Uterus (tissue), 4 donors: ENCODE data around the gene HSPG2. TPM values are rescaled to one million over a fixed set of nuclear protein-coding genes. Genes with fewer than 3 reads are reported as not detected.
A peak's percentile ranks its signal among the peaks of the same experiment; 100 is the strongest.
"Not testable (repeated sequence)": the region's sequence is repeated elsewhere in the genome, so short reads cannot be mapped to it uniquely, and the experiment has no call there.

Experiments used
- DNase-seq, 2 donors: peaks; one replicate each; pipeline ENCODE4 v3.0.0-alpha.2; 2019 to 2020
- H3K27ac ChIP-seq, 2 donors: fragments of 200-600 bp; sonication (generic); 1 replicate in 1 of 2; 2 replicates in 1 of 2; pipeline ENCODE4 v1.5.1; 2016 to 2018
- H3K27me3 ChIP-seq, 2 donors: fragments of 200-600 bp; sonication (generic); one replicate each; pipeline ENCODE4 v1.5.1; 2018 to 2019; ENCODE audit warnings: control low read depth in 1 of 2
- H3K36me3 ChIP-seq, 2 donors: fragments of 200-600 bp; sonication (generic); one replicate each; pipeline ENCODE4 v1.5.1; 2019; ENCODE audit warnings: control low read depth in 1 of 2
- H3K4me1 ChIP-seq, 2 donors: fragments of 200-600 bp; sonication (generic); one replicate each; pipeline ENCODE4 v1.5.1; 2018 to 2019; ENCODE audit warnings: control low read depth in 1 of 2
- H3K4me3 ChIP-seq, 2 donors: fragments of 200-600 bp; sonication (generic); 1 replicate in 1 of 2; 2 replicates in 1 of 2; pipeline ENCODE4 v1.5.1; 2018 to 2019; ENCODE audit warnings: mild to moderate bottlenecking in 1 of 2
- H3K9me3 ChIP-seq, 2 donors: fragments of 200-600 bp; sonication (generic); one replicate each; pipeline ENCODE4 v1.5.1; 2019; ENCODE audit warnings: control low read depth in 1 of 2
- POLR2A ChIP-seq, 2 donors: fragments of 450-650 bp; IDR thresholded peaks; one replicate each; pipeline ENCODE4 v1.6.1; 2016; ENCODE audit warnings: antibody characterized with exemption in 2 of 2, mild to moderate bottlenecking in 1 of 2, moderate library complexity in 1 of 2
- intact Hi-C: fragments of 100-400 bp; cut with DNase I; formaldehyde crosslinking; loops from one replicate; pipeline ENCODE4 v1.15.1; 2023; ENCODE audit warnings: low total_unique reads
- total RNA-seq, 4 donors: library from RNA; depleted of rRNA in 3 of 4; stranded (reverse); fragments of >200 nt in 3 of 4; gene quantifications; one replicate each; pipeline versions ENCODE4 v1.1.0 to v1.2.4, GENCODE V29; 2014 to 2023
- TF ChIP-seq, protein P1 (sequence below), 4 experiments: fragments of 200-600 bp in 2 of 4; fragments of 450-650 bp in 2 of 4; sonication (generic) in 2 of 4; IDR thresholded peaks; one replicate each; pipeline ENCODE4 v1.5.1; 2016 to 2019; ENCODE audit warnings: antibody characterized with exemption in 4 of 4, mild to moderate bottlenecking in 2 of 4, moderate library complexity in 1 of 4
- donor health status: DM: yes; HTN: yes; CAD: no.

Gene HSPG2
- total RNA-seq, 4 donors from 2014 or later = 96.8 to 677 (median 290) TPM

DNA sequence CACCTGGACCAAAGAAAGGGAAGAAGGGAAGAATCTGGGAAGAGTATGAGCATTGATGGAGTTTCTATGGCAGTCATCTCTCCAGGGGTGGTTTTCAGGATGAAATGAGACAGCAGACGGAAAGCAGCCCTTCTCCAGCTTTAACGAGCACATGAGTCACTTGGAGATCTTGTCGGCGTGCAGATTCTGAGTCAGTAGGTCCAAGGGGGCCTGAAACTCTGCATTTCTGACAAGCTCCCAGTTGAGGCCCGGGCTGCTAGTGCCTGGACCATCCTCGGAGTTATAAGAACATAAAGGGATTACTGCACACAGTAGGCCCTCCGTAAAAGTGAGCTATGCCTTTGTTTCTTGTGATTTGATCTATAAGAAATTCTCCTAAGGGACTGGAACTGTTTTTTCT, 17.6 kb downstream of the HSPG2 start:
- H3K27me3 ChIP-seq = no peaks in the 10 kb centered on the region
- H3K36me3 ChIP-seq = no peaks in the 10 kb centered on the region
- intact Hi-C loops = no loop called here
- TF ChIP-seq, protein P1, sequence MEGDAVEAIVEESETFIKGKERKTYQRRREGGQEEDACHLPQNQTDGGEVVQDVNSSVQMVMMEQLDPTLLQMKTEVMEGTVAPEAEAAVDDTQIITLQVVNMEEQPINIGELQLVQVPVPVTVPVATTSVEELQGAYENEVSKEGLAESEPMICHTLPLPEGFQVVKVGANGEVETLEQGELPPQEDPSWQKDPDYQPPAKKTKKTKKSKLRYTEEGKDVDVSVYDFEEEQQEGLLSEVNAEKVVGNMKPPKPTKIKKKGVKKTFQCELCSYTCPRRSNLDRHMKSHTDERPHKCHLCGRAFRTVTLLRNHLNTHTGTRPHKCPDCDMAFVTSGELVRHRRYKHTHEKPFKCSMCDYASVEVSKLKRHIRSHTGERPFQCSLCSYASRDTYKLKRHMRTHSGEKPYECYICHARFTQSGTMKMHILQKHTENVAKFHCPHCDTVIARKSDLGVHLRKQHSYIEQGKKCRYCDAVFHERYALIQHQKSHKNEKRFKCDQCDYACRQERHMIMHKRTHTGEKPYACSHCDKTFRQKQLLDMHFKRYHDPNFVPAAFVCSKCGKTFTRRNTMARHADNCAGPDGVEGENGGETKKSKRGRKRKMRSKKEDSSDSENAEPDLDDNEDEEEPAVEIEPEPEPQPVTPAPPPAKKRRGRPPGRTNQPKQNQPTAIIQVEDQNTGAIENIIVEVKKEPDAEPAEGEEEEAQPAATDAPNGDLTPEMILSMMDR (IDR thresholded peaks at IDR 0.05) = no peak
- no peak for TF ChIP-seq POLR2A (IDR thresholded peaks at IDR 0.05)
- H3K27ac ChIP-seq = peak overlapping the region; percentile 93
- peak in 1 of 2 donors; percentile 89 for DNase-seq
- peaks cover 6 to 52% of the 10 kb centered on the region in 2 donors for H3K4me1 ChIP-seq
- no peaks in the 10 kb centered on the region for H3K9me3 ChIP-seq
- H3K4me3 ChIP-seq = no peak overlapping the region

DNA sequence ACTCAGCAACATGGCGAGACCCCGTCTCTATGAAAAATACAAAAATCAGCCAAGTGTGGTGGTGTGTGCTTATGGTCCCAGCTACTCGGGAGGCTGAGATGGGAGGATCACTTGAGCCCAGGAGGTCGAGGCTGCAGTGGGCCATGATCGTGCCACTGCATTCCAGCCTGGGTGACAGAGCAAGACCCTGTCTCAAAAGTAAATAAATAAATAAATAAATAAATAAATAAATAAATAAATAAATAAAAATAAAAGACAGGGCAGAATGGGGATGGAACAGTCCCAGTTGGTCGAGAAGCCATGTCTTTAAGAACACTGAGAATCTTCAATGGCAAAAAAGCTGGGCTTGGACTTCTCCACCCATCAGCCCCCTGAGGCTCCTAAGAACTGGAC, 19.9 kb downstream of the HSPG2 start:
- DNase-seq, H3K4me3 ChIP-seq, H3K27me3 ChIP-seq, H3K36me3 ChIP-seq, intact Hi-C loops, H3K9me3 ChIP-seq: not testable (repeated sequence)
- Histone ChIP-seq H3K4me1 (peaks cover 7 to 60% of the 10 kb centered on the region in 2 donors), H3K27ac (peak overlapping the region; percentile 93)

DNA sequence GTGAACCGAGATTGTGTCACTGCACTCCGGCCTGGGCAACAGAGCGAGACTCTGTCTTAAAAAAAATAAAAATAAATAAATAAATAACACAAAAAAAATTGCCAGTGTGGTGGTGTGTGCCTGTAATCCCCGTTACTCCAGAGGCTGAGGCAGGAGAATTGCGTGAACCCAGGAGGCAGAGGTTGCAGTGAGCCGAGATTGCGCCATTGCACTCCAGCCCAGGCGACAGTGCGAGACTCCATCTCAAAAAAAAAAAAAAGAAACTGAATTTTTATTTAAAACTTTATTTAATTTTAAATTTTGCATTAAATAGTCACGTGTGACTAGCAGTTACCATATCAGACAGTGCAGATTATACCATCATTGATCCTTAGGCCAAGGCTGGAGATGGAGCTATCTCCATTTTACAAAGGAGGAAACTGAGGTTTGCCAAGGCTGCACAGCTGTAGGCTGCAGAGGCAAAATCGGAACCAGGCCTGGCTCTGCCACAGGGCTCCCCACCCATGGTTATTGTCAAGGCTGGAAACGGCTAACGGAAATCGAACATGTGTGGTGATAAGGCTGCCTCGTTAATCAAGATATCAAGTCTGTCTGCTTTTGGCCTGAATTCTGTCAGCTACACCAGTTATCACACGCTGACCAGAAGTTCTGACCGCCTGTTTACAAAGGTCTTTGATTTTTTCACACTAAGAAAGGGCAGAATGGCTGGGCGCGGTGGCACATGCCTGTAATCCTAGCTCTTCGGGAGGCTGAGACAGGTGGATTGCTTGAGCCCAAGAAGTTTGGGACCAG, 20.5 kb downstream of the HSPG2 start:
- H3K36me3 ChIP-seq = no peaks in the 10 kb centered on the region
- intact Hi-C loops = no loop called here
- peak overlapping the region; percentile 93 for H3K27ac ChIP-seq
- peaks cover 13 to 60% of the 10 kb centered on the region in 2 donors for H3K4me1 ChIP-seq
- no peak for TF ChIP-seq POLR2A (IDR thresholded peaks at IDR 0.05)
- TF ChIP-seq, protein P1 (IDR thresholded peaks at IDR 0.05) = no peak
- no peaks in the 10 kb centered on the region for H3K27me3 ChIP-seq
- H3K9me3 ChIP-seq = no peaks in the 10 kb centered on the region
- DNase-seq = no peak
- H3K4me3 ChIP-seq = no peak overlapping the region

DNA sequence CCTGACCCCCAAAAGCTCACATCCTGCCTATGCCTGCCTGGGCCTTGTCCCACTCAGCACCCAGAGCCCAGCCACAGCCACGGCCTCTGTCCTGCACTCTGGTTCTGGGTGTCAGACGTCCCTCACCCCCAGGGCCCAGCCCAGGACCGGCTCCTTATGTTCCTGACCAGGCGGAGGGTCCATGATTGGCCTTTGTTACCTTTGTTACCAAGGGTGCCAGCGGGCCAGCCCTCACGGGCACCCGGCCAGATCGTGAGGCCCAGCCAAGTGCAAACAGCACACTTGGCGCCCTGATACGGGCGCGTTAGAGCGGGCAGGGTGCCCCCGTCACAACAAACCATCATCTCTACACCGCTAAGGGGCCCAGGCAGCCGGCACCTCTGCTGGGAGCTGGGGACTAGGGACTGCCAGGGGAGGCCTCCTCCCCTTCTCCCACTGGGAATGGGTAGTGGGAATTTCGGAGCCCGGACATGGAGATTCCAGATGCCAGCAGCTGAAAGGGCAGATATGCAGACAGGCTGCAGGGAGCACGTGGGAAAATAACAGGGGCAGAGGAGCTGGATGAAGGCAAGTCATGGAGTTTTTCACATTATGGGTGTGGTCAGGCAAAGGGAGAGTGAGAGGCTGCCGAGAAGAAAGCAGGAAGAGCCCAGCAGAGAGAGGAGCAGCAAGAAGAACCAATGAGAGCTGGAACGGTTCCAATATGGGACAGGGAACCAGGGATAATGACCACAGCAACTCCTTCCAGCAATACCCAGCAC, 22.1 kb downstream of the HSPG2 start:
- Histone ChIP-seq H3K27ac (peak overlapping the region; percentile 93), H3K9me3 (no peaks in the 10 kb centered on the region), H3K4me1 (peaks cover 21 to 64% of the 10 kb centered on the region in 2 donors), H3K27me3 (no peaks in the 10 kb centered on the region), H3K4me3 (no peak overlapping the region), H3K36me3 (no peaks in the 10 kb centered on the region)
- intact Hi-C loops = no loop called here
- TF ChIP-seq, protein P1 (IDR thresholded peaks at IDR 0.05) = no peak
- TF ChIP-seq POLR2A (IDR thresholded peaks at IDR 0.05) = no peak
- no peak for DNase-seq

DNA sequence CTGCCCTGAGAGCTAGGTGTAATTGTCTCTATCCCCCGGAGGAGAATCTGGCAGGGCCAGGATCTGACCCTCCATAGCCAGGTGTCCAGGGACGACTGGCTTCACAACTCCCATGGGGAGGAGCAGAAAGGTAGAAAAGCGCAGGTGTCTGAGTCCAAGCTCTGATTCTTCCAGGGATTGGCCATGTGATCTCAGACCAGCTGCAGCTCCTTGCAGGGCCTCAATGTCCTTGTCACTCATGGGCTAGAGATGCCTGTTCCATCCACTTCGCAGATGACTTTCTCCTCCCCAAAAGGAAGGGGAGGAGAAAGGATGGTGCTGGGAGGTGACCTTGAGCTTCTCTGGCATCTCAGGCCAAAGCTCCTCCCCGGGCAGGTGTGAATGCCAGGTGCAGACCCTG, 22.7 kb downstream of the HSPG2 start:
- Histone ChIP-seq H3K27me3 (no peaks in the 10 kb centered on the region), H3K9me3 (no peaks in the 10 kb centered on the region), H3K4me3 (no peak overlapping the region), H3K36me3 (no peaks in the 10 kb centered on the region), H3K4me1 (peaks cover 16 to 64% of the 10 kb centered on the region in 2 donors), H3K27ac (peak overlapping the region; percentile 93)
- TF ChIP-seq, protein P1 (IDR thresholded peaks at IDR 0.05) = no peak
- TF ChIP-seq POLR2A (IDR thresholded peaks at IDR 0.05) = no peak
- DNase-seq = no peak
- intact Hi-C loops = no loop called here
